Adipose tissue (tissue), 3 donors: ENCODE measurements around the gene NSUN3. TPM values are rescaled to one million over a fixed set of nuclear protein-coding genes. Genes with fewer than 3 reads are reported as not detected.
"Not testable (repeated sequence)": the region's sequence is repeated elsewhere in the genome, so short reads cannot be mapped to it uniquely, and the experiment has no call there.

ENCODE experiments used
- H3K27ac ChIP-seq: one replicate; pipeline ENCODE4 v1.5.1; 2013; ENCODE audit warnings: low read depth, low read length
- WGBS, 3 donors: extraction: QIAGEN DNeasy Blood & Tissue Kit; methylation state at CpG; one replicate each; pipeline ENCODE4 v1.1.7; 2013; 5-methylcytosine and 5-hydroxymethylcytosine counted together
- polyA plus RNA-seq, 3 donors: library from polyadenylated mRNA; stranded (reverse); fragments of 200-250 nt; gene quantifications; one replicate each; pipeline ENCODE4 v1.2.3, GENCODE V29; 2013
- donor health status: healthy with polysubstance abuse.
- donor health status: Bipolar disorder and iron deficiency.
- donor health status: healthy.

The NSUN3 gene
- polyA plus RNA-seq, 3 donors: 3.8 to 8.7 (median 3.9) TPM

- 86 to 93% (median 88%) methylated on average over 1 of the region's 1 CpG for WGBS, 3 donors
- no peak overlapping the region for H3K27ac ChIP-seq
Measured at GRCh38 chr3:94065819-94066480, 3.1 kb downstream of the NSUN3 start.

- WGBS, 3 donors: 75 to 87% (median 85%) methylated on average over 6 of the region's 6 CpGs
- H3K27ac ChIP-seq: no peak overlapping the region
Measured at GRCh38 chr3:94066506-94067500, 3.9 kb downstream of the NSUN3 start.

- 13 to 59% (median 58%) methylated on average over 4 of the region's 4 CpGs for WGBS, 3 donors
- no peak overlapping the region for H3K27ac ChIP-seq
Measured at GRCh38 chr3:94069194-94069813, 6.4 kb downstream of the NSUN3 start.

GRCh38 chr3:94070341-94070911 lies 7.6 kb downstream of the NSUN3 start:
- WGBS, 3 donors: 93 to 98% (median 94%) methylated on average over 6 of the region's 6 CpGs
- H3K27ac ChIP-seq: no peak overlapping the region

GRCh38 chr3:94071713-94072284 lies 8.9 kb downstream of the NSUN3 start:
- H3K27ac ChIP-seq: no peak overlapping the region
- WGBS, 3 donors: 58 to 90% (median 83%) methylated on average over 4 of the region's 4 CpGs

GRCh38 chr3:94076055-94076454 lies 13.2 kb downstream of the NSUN3 start:
- no peak overlapping the region for H3K27ac ChIP-seq
- 91 to 95% (median 94%) methylated on average over 3 of the region's 3 CpGs for WGBS, 3 donors

GRCh38 chr3:94080552-94080951 lies 17.7 kb downstream of the NSUN3 start:
- H3K27ac ChIP-seq: not testable (repeated sequence)
- WGBS, 3 donors: 87 to 93% (median 88%) methylated on average over 5 of the region's 5 CpGs

GRCh38 chr3:94081884-94082283 lies 19.0 kb downstream of the NSUN3 start:
- 73 to 88% (median 81%) methylated on average over 5 of the region's 5 CpGs for WGBS, 3 donors
- H3K27ac ChIP-seq: no peak overlapping the region

- WGBS, 3 donors: 78 to 86% (median 80%) methylated on average over 8 of the region's 8 CpGs
Measured at GRCh38 chr3:94082391-94082937, 19.6 kb downstream of the NSUN3 start.

GRCh38 chr3:94083261-94083660 lies 20.4 kb downstream of the NSUN3 start:
- H3K27ac ChIP-seq: no peak overlapping the region
- WGBS, 3 donors: 88 to 92% (median 89%) methylated on average over 4 of the region's 4 CpGs

More at GRCh38 chr3:94082391-94082937, 19.6 kb downstream of the NSUN3 start:
- no peak overlapping the region for H3K27ac ChIP-seq

GRCh38 chr3:94089126-94089525 lies 26.3 kb downstream of the NSUN3 start:
- H3K27ac ChIP-seq: no peak overlapping the region
- WGBS, 3 donors: 81 to 100% (median 96%) methylated on average over 1 of the region's 1 CpG

- no peak overlapping the region for H3K27ac ChIP-seq
- 81 to 97% (median 86%) methylated on average over 1 of the region's 1 CpG for WGBS, 3 donors
Measured at GRCh38 chr3:94092086-94092485, 29.2 kb downstream of the NSUN3 start.

- H3K27ac ChIP-seq: no peak overlapping the region
- WGBS, 3 donors: 85 to 87% (median 85%) methylated on average over 1 of the region's 1 CpG
Measured at GRCh38 chr3:94093151-94093550, 30.3 kb downstream of the NSUN3 start.

- H3K27ac ChIP-seq: no peak overlapping the region
- 96 to 100% (median 98%) methylated on average over 2 of the region's 2 CpGs for WGBS, 3 donors
Measured at GRCh38 chr3:94095111-94095510, 32.2 kb downstream of the NSUN3 start.

- H3K27ac ChIP-seq: no peak overlapping the region
- WGBS, 3 donors: 40 to 70% (median 44%) methylated on average over 3 of the region's 3 CpGs
Measured at GRCh38 chr3:94098452-94098851, 35.6 kb downstream of the NSUN3 start.

- 82 to 90% (median 83%) methylated on average over 1 of the region's 1 CpG for whole genome bisulfite sequencing, 3 donors
- H3K27ac ChIP-seq: no peak overlapping the region
Measured at GRCh38 chr3:94099311-94099710, 36.5 kb downstream of the NSUN3 start.

- H3K27ac ChIP-seq: no peak overlapping the region
- WGBS, 3 donors: 62 to 68% (median 64%) methylated on average over 4 of the region's 4 CpGs
Measured at GRCh38 chr3:94101860-94102259, 39.0 kb downstream of the NSUN3 start.

- no peak overlapping the region for H3K27ac ChIP-seq
- WGBS, 3 donors: 47 to 88% (median 86%) methylated on average over 5 of the region's 5 CpGs
Measured at GRCh38 chr3:94106268-94106667, 43.4 kb downstream of the NSUN3 start.
